GM19099 (cell line): ENCODE data around the gene TEDC1.
A peak's percentile ranks its signal among the peaks of the same experiment; 100 is the strongest.

Source experiments
- POLR2A ChIP-seq: IDR thresholded peaks from 3 replicates; pipeline ENCODE4 v1.6.1; 2011; ENCODE audit warnings: low read depth; ENCODE audit not compliant: insufficient read length; ENCODE audit errors: extremely low read depth

Gene TEDC1

DNA sequence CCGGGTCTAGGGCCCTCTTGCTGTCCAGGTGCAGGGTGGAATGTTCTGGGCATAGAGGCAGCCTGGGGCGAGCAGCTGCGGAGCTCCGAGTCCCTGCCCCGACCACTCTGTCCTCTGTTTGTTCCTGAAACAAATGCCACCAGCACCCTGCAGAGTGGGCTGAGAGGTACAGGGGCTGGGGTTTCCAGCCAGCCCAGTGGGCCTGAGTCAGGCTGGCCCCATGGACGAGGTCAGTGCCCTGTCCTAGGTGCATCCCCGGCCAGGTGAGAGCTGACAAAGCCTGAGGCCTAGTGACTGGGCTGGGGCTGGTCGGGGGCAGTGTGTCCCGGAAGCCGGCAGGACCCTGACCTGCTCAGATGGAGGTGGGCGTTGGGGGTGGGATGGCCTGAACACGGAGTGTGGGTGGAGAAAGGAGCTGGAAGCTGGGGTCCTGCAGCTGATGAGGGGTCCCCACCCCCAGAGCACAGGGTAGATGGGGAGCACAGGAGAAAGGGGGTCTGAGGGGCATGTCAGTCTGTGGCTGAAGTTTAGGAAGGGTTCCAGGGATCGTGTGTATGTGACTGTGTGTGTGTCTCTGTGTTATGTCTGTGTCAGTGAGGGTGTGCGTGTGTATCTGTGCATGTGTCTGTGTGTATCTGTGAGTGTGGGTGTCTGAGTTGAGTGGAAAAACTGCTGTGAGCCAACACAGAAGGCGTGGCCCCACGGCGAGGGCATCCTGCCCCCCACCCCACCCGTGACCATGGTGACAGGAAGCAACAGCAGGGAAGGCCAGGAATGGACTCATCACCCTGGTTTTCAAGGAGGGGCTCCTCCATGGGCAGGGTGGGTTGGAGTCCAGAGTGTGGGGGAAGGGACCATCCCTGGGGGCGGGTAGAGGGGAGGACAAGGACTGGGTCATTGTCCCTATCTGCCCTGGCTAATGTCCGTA is 6.7 kb upstream of the TEDC1 start:
- TF ChIP-seq POLR2A, result no peak

DNA sequence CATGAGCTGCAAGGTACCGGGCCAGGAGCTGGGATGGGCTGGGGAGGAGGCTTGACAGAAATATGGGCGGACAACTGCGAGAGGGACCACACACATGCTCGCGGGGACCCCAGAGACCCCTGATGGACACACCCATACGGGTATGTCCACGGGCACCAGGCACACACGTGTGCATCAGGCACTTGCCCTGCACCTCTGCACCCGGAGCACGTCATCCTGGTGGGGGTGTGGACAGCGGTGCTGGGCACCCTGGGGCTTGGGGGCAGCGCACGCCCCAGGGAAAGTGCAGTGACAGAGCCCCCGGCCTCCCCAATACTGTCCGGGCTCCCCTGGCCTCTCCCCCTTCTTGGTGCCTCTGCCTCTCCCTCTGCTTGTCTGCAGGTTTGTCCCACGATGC is 6.1 kb upstream of the TEDC1 start:
- no peak for TF ChIP-seq POLR2A

DNA sequence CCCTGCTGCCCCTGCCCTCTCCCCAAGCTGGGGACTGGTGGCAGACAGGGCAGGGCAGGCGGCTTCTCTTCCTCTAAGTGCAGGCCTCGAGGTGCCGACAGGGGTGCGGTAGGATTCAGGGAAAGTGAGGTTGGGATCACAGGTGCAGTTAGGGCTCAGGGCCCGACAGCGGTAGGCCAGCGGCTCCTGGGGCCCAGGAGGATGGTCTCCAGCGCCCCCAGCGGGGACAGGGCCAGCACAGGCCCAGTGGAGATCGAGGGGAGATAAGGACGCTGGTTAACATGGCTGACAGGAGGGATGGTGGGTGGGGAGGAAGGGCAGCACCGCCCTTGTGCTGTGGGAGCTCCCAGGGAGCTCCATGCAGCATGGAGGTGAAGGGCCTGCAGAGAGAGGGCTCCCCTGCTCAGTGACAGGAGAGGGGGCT is 5.3 kb upstream of the TEDC1 start:
- TF ChIP-seq POLR2A, result no peak

DNA sequence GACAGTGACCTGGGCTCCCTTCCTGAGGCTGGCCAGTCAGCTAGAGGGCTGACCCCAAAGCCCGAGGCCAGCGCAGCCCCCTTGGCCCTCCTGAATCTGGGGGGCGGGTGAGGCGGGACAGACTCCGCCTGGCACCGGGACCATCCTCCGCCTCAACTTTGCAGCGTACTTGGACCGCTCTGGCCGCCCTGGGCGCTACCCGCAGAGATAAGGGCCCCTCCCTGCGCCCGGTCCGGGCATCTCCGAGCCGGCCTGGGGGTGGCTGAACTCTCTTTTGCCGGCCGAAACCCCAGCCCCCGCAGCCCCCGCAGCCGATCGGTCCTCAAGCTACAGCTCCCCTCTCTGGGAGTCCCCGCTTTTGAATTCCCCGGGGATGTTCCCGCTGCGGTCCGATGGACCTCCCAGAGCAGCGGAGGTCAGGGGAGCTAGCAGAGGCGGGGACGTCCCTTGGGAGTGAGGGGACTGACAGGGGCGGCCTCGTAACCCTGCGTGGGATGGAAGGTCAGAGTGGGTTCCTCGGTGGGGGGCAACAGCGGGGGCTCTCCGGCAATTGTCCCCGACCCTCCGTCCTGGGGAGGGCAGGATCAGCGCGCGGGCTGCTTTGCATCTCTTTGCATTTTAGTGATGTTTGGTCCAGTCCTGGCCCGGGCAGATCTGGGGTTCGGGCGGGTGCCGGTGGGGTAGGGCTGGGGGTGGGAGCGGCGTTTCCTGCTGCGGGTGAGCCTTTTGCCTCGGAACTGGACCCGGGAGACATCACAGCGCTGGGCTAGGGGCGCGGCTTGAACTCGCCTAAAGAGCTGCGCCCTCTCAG is 4.7 kb upstream of the TEDC1 start, which contains the start of gene CRIP1:
Gene CRIP1 (plus strand): TSS at position 724 of the 811 bp plus-strand sequence. CDS start 374 bp downstream, outside the sequence.
- TF ChIP-seq POLR2A, result no peak

DNA sequence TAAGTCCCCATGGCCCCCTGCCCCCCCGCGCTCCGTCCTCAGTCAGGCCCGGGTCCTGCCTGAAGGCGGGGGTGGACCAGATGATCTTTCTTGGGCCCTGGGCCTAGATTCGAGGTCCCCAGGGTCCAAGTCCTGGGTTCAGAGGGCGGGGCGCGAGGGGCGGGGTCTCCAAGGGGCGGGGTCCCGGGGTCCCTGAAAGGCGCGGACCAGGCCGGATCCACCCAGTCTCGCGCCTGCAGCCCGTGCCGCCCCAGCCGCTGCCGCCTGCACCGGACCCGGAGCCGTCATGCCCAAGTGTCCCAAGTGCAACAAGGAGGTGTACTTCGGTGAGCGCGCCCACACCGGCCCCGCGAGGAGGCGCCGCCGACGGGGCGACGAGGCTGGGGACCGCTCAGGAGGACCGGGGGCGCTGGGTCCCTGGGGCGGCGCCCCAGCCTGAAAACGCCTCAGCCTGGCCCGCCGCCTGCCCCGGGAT is 4.0 kb upstream of the TEDC1 start:
- TF ChIP-seq POLR2A, result peak; percentile 76

DNA sequence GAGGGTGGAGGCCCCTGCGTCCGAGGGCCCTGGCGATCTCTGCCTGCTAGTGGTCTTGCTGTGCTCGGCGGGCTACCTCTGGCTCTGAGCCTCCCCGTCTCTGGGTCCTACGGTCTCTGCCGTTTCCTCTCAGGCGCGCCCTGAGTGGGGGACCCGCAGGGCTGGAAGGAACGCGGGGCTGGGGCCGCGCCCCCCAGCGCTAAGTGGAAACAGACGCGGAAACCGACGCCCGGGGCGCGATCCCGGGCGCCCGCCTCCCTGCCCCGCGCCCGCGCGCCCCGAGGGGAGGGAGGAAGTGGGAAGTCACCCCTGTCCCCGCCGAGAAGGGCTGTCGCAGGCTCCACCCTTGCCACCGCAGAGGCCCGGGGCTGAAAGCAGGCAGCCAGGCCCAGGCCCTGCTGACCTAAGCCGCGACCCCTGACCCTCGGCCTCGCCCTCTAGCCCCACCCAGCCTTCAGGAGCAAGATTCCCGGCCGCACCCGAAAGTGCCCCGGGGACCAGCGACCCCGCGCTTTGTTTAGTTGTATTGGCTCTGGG is 3.5 kb upstream of the TEDC1 start:
- TF ChIP-seq POLR2A, result peak; percentile 23

DNA sequence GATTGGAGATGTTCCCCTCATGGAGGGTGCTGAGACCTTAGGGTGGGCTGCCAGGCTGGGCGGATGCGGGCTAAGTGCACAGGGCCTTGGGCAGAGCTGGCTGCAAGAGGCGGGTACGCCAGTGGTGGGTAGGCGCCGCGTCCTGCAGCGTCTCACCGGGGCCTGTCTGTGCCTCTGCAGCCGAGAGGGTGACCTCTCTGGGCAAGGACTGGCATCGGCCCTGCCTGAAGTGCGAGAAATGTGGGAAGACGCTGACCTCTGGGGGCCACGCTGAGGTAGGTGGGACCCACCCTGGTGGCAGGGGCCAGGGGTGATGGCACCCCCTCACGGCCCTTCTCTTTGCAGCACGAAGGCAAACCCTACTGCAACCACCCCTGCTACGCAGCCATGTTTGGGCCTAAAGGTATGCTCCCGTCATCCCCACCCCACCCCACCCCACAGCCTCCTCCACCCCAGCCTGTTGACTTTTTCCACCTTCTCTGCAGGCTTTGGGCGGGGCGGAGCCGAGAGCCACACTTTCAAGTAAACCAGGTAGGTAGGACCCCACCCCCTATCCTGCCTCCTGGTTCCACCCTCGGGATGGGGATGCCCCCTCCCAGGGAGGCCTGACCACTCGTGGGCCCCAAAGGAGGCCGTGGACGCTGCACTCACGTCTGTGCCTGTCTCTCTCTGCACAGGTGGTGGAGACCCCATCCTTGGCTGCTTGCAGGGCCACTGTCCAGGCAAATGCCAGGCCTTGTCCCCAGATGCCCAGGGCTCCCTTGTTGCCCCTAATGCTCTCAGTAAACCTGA is 2.9 kb upstream of the TEDC1 start:
- no peak for TF ChIP-seq POLR2A

DNA sequence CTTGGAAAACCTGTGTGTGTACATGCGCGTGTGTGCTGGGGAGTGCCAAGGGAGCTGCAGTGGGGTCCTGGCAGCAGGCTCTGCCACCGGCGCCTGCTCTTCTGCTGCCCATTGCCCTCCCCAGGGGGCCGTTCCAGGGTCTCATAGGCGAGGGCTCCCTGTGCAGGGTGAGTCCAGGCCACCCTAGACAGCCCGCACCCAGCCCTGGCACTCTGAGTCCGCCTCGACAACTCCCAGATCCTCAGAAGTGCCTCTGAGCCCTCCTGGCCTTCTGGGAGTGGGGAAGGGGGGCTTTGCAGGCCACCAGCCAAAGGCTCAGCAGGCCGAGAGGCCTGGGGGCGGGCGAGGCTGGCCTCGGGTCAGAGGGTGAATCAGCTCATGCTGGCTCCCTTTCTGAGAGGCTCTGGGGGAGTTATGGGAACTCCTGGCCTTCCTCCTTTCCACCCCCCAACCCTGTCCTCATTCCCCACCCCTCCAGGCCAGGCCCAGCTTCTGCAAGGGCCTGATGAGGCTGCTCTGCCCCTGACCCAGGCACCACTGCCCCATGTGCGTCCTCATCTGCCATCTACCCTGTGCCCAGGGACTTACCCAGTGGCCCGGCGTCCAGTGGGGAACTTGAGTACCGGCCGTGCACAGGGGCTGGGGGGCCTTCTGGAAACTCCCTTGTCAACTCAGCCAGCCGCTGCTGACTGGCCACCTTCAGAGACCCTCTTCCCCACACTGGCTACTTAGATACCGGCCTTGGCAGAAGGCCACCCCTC is 2.1 kb upstream of the TEDC1 start:
- no peak for TF ChIP-seq POLR2A

DNA sequence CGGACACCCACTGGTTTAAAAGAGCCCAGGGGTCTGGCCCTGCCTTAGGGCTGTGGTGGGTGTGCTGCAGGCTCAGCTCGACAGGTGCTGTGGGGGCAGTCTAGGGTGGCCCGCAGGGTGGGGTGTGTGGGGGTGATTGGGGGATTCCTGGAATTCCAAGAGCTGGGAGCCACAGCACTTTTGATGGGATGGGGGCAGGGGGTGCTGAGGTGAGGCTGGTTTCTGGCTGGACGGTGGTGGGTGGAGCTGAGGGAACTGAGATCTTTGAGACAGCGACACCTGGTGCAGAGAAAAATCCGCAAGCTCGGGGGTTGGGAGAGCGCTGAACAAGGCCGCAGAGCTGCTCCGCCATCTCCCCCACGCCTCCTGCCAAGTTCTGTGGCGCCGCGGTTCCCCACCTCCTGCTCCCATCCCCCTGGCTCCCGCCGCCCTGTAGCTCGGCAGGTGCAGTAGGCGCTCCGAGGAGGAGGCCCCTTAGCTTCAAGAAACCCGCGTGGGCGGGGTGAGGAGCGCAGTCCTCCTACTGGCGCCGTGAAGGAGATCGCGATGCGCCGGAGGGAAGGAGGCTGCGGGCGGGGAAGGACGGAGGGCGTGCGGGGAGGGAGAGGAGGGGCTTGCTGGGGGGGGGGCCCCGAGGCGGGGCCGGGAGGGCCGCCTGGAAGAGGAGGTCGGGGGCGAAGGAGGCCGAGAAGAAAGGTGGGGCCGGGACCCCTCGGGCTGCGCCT is 1.3 kb upstream of the TEDC1 start:
- TF ChIP-seq POLR2A, result peak; percentile 28

DNA sequence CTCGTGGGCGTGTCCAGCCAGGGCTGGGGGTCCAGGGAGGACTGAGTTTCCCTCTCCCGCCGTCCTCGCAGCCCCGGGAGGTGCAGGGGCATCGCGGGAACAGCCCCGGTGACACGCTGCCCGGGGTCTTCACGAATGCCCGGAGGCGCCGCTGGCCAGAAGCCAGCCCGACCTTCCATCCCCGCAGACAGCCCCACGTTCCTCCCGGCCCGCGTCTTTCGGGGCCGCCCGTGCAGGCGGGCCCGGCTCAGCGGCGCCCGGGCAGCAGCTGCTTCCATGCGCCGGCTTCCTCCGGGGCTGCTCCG is 827 bp upstream of the TEDC1 start:
- no peak for TF ChIP-seq POLR2A

DNA sequence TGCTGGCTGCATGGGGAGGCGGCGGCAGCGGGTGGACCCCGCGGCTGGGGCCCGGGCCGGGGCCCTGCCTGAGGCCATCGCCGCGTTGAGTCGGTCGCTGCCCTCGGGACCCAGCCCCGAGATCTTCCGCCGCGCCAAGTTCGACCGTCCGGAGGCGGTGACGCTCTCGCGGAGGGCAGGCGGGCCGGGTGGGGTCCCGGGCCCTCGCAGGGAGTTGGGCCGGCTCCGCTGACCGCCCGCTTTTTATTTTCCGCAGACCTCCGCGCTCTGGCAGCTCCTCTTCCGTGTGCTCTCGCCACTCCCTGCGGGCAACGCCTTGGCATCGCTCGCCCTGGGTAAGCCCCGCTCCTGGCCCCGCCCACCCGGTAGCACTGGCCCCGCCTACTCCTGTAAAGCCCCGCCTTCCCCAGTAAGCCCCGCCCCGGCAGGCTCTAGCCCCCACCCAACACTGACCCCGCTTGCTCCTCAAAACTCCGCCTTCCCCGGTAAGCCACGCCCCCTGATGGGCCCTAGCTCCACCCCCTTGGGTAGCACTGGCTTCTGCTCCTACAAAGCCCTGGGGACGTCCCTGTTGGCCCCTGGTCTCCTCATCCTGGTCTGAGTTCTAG is 424 bp downstream of the TEDC1 start:
- no peak for TF ChIP-seq POLR2A

DNA sequence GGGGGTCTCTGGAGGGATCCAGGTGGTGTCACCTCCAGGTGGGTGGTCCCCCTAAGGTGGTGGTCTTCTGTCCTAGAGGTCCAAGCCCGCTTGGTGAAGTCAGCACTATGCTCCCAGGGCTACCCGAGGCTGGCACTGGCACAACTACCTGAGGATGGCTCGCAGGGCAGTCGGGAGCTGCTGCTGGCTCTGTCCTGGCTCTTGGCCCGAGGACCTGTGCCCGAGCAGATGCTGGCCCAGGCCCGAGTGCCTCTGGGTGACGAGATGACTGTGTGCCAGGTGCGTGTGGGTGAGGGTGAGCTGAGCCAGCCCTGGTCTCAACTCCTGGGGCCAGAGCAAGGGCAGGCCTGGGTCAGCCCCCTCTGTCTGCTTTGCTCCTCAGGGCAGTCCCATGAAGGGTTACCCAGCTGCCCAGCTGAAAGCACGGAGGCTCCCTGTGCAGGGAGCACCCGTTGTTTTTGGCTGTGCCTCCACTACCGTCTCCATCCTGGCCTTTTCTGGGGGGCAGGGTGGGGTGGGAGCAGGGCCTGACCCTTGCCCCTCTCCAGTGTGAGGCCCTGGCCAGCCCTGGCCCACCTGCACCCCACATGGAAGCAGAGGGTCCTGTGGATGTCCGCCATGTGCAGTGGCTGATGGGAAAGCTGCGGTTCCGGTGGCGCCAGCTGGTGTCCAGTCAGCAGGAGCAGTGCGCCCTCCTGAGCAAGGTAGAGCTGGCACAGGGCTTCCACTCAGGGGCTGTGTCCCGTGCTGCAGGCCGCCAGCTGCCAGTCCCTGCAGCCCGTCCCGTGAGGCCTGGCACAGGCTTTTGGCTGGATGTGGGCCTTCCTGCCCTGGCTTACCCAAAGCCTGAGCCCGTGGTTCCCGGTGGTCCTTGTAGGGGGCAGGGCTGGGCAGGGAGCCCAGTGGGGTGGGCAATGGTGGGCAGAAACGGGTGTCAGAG is 1.3 kb downstream of the TEDC1 start:
- no peak for TF ChIP-seq POLR2A
